HTR-8/SVneo (cell line): Measurements from ENCODE around the gene CH25H.
"Not testable (repeated sequence)": the region's sequence is repeated elsewhere in the genome, so short reads cannot be mapped to it uniquely, and the experiment has no call there.

ENCODE experiments used
- DNase-seq: peaks from one replicate; pipeline ENCODE4 v3.0.0; 2011; ENCODE audit warnings: low spot score, mixed read lengths; ENCODE audit not compliant: insufficient read length
- FAIRE-seq: peaks from 2 replicates; lab custom pipeline; 2011; peaks lifted over from hg19 to GRCh38; lab: Jason Lieb, UNC

The CH25H gene

GRCh38 chr10:89207181-89207800, at the start of gene CH25H:
Gene CH25H (minus strand): TSS chr10:89207317. CDS start chr10:89207292, 25 bp downstream.
- DNase-seq (peak; percentile 28), FAIRE-seq (peak; percentile 40)

- FAIRE-seq (no peak), DNase-seq (no peak)
Measured at GRCh38 chr10:89256340-89256739, 49.2 kb upstream of the CH25H start.

GRCh38 chr10:89255793-89256192, 48.7 kb upstream of the CH25H start:
- DNase-seq (no peak), FAIRE-seq (no peak)

GRCh38 chr10:89255091-89255579, 48.0 kb upstream of the CH25H start:
- not testable (repeated sequence) for DNase-seq, FAIRE-seq

GRCh38 chr10:89252225-89252585, 45.1 kb upstream of the CH25H start:
- FAIRE-seq (no peak), DNase-seq (no peak)

GRCh38 chr10:89251409-89252224, 44.5 kb upstream of the CH25H start, which contains the start of gene LIPA:
Gene LIPA (minus strand): TSS chr10:89251775. CDS start chr10:89247648, 4,127 bp downstream.
- FAIRE-seq (peak; percentile 94), DNase-seq (peak; percentile 97)

GRCh38 chr10:89250865-89251408, 43.8 kb upstream of the CH25H start:
- FAIRE-seq (no peak), DNase-seq (no peak)

- FAIRE-seq, result no peak
- DNase-seq, result no peak
Measured at GRCh38 chr10:89248990-89249389, 41.9 kb upstream of the CH25H start.

GRCh38 chr10:89247623-89248022, 40.5 kb upstream of the CH25H start:
- not testable (repeated sequence) for DNase-seq, FAIRE-seq

GRCh38 chr10:89245802-89246201, 38.7 kb upstream of the CH25H start:
- DNase-seq (no peak), FAIRE-seq (peak; percentile 44)

GRCh38 chr10:89242840-89243568, 35.9 kb upstream of the CH25H start:
- DNase-seq, result no peak
- no peak for FAIRE-seq

GRCh38 chr10:89242345-89242684, 35.2 kb upstream of the CH25H start:
- DNase-seq, result no peak
- no peak for FAIRE-seq

- no peak for DNase-seq
- no peak for FAIRE-seq
Measured at GRCh38 chr10:89241486-89242344, 34.6 kb upstream of the CH25H start.

- DNase-seq (no peak), FAIRE-seq (no peak)
Measured at GRCh38 chr10:89241026-89241425, 33.9 kb upstream of the CH25H start.

GRCh38 chr10:89240519-89240918, 33.4 kb upstream of the CH25H start:
- no peak for FAIRE-seq
- DNase-seq, result no peak

GRCh38 chr10:89238956-89239644, 32.0 kb upstream of the CH25H start:
- DNase-seq, result no peak
- no peak for FAIRE-seq

GRCh38 chr10:89237849-89238248, 30.7 kb upstream of the CH25H start:
- DNase-seq (no peak), FAIRE-seq (no peak)

- FAIRE-seq, result no peak
Measured at GRCh38 chr10:89236226-89236797, 29.2 kb upstream of the CH25H start.

More at GRCh38 chr10:89236226-89236797, 29.2 kb upstream of the CH25H start:
- DNase-seq, result no peak
